ENCODE data around the gene EFCAB11.

The EFCAB11 gene

GRCh38 chr14:89956661-89957009, 2.1 kb upstream of the EFCAB11 start:
- DNase-seq: no peak

GRCh38 chr14:89955745-89956660, 1.5 kb upstream of the EFCAB11 start, which contains the start of gene TDP1:
TDP1 (plus strand) TSS chr14:89955927; CDS start chr14:89963115, 7,188 bp downstream.
- peak; percentile 97 for DNase-seq

GRCh38 chr14:89955022-89955744, 653 bp upstream of the EFCAB11 start:
- DNase-seq: no peak

- DNase-seq: no peak
Measured at GRCh38 chr14:89953602-89954001, 928 bp downstream of the EFCAB11 start.

- no peak for DNase-seq
Measured at GRCh38 chr14:89952576-89952975, 2.0 kb downstream of the EFCAB11 start.

GRCh38 chr14:89947344-89947743, 7.2 kb downstream of the EFCAB11 start:
- DNase-seq: no peak

GRCh38 chr14:89941830-89942377, 12.6 kb downstream of the EFCAB11 start:
- no peak for DNase-seq

- no peak for DNase-seq
Measured at GRCh38 chr14:89936654-89937185, 17.8 kb downstream of the EFCAB11 start.

GRCh38 chr14:89933002-89933401, 21.5 kb downstream of the EFCAB11 start:
- DNase-seq: no peak

GRCh38 chr14:89927186-89927865, 27.2 kb downstream of the EFCAB11 start:
- DNase-seq: no peak

GRCh38 chr14:89926694-89927093, 27.8 kb downstream of the EFCAB11 start:
- no peak for DNase-seq

GRCh38 chr14:89924268-89924667, 30.3 kb downstream of the EFCAB11 start:
- DNase-seq: no peak

- DNase-seq: no peak
Measured at GRCh38 chr14:89922031-89922907, 32.3 kb downstream of the EFCAB11 start.

GRCh38 chr14:89921346-89921745, 33.2 kb downstream of the EFCAB11 start:
- no peak for DNase-seq

- DNase-seq: no peak
Measured at GRCh38 chr14:89920056-89920455, 34.5 kb downstream of the EFCAB11 start.

- DNase-seq: no peak
Measured at GRCh38 chr14:89918721-89919120, 35.8 kb downstream of the EFCAB11 start.

GRCh38 chr14:89915114-89915878, 39.2 kb downstream of the EFCAB11 start:
- DNase-seq: peak; percentile 69

GRCh38 chr14:89912667-89913211, 41.8 kb downstream of the EFCAB11 start:
- peak; percentile 4 for DNase-seq

- DNase-seq: no peak
Measured at GRCh38 chr14:89912221-89912620, 42.3 kb downstream of the EFCAB11 start.
